Thoracic aorta (tissue), 2 donors: ENCODE data around the gene ZNF784. TPM values are rescaled to one million over a fixed set of nuclear protein-coding genes. Genes with fewer than 3 reads are reported as not detected.

Experiments
- ATAC-seq: fragments of 150-250 bp; one replicate; pipeline ENCODE4 v1.8.0; 2017; ENCODE audit warnings: low read depth; ENCODE audit not compliant: insufficient number of reproducible peaks, low FRiP score
- DNase-seq: peaks from one replicate; pipeline ENCODE4 v3.0.0-alpha.2; 2020; ENCODE audit warnings: low spot score
- H3K27ac ChIP-seq, 2 donors: fragments of 200-600 bp; sonication (generic); 1 replicate in 1 of 2; 2 replicates in 1 of 2; pipeline ENCODE4 v1.5.1; 2016; ENCODE audit warnings: mild to moderate bottlenecking in 2 of 2, moderate library complexity in 2 of 2
- H3K27me3 ChIP-seq: fragments of 200-600 bp; sonication (generic); replicated peaks from 2 replicates; pipeline ENCODE4 v1.6.0; 2016; ENCODE audit warnings: mild to moderate bottlenecking; ENCODE audit not compliant: insufficient read depth
- H3K36me3 ChIP-seq: fragments of 200-600 bp; sonication (generic); one replicate; pipeline ENCODE4 v1.5.1; 2016
- H3K4me1 ChIP-seq, 2 donors: fragments of 200-600 bp; sonication (generic); 1 replicate in 1 of 2; 2 replicates in 1 of 2; pipeline versions ENCODE4 v1.5.1 to v1.6.0; 2016; ENCODE audit warnings: low read depth in 2 of 2, mild to moderate bottlenecking in 1 of 2; ENCODE audit not compliant: control insufficient read depth in 1 of 2
- H3K4me3 ChIP-seq: fragments of 200-600 bp; sonication (generic); 2 replicates; pipeline ENCODE4 v1.5.1; 2016; ENCODE audit warnings: mild to moderate bottlenecking
- H3K9me3 ChIP-seq: fragments of 200-600 bp; sonication (generic); 2 replicates; pipeline ENCODE4 v1.5.1; 2016
- CTCF ChIP-seq: fragments of 200-600 bp; sonication (generic); IDR thresholded peaks from one replicate; pipeline ENCODE4 v1.5.1; 2019; ENCODE audit warnings: antibody characterized with exemption
- total RNA-seq, 2 donors: library from RNA; depleted of rRNA; stranded (reverse); fragments of >200 nt; gene quantifications; one replicate each; pipeline versions ENCODE4 v1.1.0 to v1.2.3, GENCODE V29; 2016

ZNF784 gene
- total RNA-seq, 2 donors from 2014 or later = 8.5 to 13.0 TPM

- DNase-seq (no peak), ATAC-seq (no peak)
- H3K36me3 ChIP-seq = peaks cover 6% of the 10 kb centered on the region
- no peak for TF ChIP-seq CTCF
- no peaks in the 10 kb centered on the region for H3K27me3 ChIP-seq
- no peaks in the 10 kb centered on the region for H3K9me3 ChIP-seq
- peak overlapping the region; percentile 96 for H3K4me3 ChIP-seq
- H3K27ac ChIP-seq = peak overlapping the region; percentile 42 to 77
- peaks cover 26 to 40% of the 10 kb centered on the region in 2 donors for H3K4me1 ChIP-seq
Measured at GRCh38 chr19:55649268-55650125, 25.1 kb upstream of the ZNF784 start.

GRCh38 chr19:55648585-55649267 lies 24.4 kb upstream of the ZNF784 start:
- ATAC-seq = no peak
- Histone ChIP-seq H3K27ac (peak overlapping the region; percentile 42 to 77), H3K4me1 (peaks cover 31 to 47% of the 10 kb centered on the region in 2 donors), H3K27me3 (no peaks in the 10 kb centered on the region), H3K36me3 (peaks cover 6% of the 10 kb centered on the region), H3K9me3 (no peaks in the 10 kb centered on the region), H3K4me3 (peak overlapping the region; percentile 96)
- no peak for DNase-seq
- TF ChIP-seq CTCF = no peak

- Histone ChIP-seq H3K4me1 (peaks cover 32 to 47% of the 10 kb centered on the region in 2 donors), H3K9me3 (no peaks in the 10 kb centered on the region)
Measured at GRCh38 chr19:55647732-55648584, 23.6 kb upstream of the ZNF784 start, which contains the start of gene CCDC106. Gene CCDC106, plus strand, starts transcription at chr19:55648212. Its CDS starts 835 bp downstream, at chr19:55649047.

GRCh38 chr19:55646889-55647731 lies 22.7 kb upstream of the ZNF784 start:
- peaks cover 39 to 51% of the 10 kb centered on the region in 2 donors for H3K4me1 ChIP-seq
- H3K36me3 ChIP-seq = peaks cover 6% of the 10 kb centered on the region
- H3K27ac ChIP-seq = peak overlapping the region; percentile 42 to 77
- peak overlapping the region; percentile 96 for H3K4me3 ChIP-seq
- no peaks in the 10 kb centered on the region for H3K27me3 ChIP-seq
- no peak for DNase-seq
- ATAC-seq = no peak
- TF ChIP-seq CTCF = no peak
- no peaks in the 10 kb centered on the region for H3K9me3 ChIP-seq

More at GRCh38 chr19:55647732-55648584, 23.6 kb upstream of the ZNF784 start, which contains the start of gene CCDC106:
- no peak for ATAC-seq
- no peak for TF ChIP-seq CTCF
- peak within 1 kb of the TSS; percentile 96 for H3K4me3 ChIP-seq
- peak within 1 kb of the TSS; percentile 42 to 77 for H3K27ac ChIP-seq
- peaks cover 6% of the 10 kb centered on the region for H3K36me3 ChIP-seq
- DNase-seq = no peak
- H3K27me3 ChIP-seq = no peaks in the 10 kb centered on the region
